Hypothalamus (tissue), 51 donors: Measurements from ENCODE around the gene SLC28A1.

ENCODE experiments used
- DNase-seq, 51 donors: peaks; one replicate each; lab custom pipeline; 2025; lab: John Stamatoyannopoulos, UW

SLC28A1 gene

DNA sequence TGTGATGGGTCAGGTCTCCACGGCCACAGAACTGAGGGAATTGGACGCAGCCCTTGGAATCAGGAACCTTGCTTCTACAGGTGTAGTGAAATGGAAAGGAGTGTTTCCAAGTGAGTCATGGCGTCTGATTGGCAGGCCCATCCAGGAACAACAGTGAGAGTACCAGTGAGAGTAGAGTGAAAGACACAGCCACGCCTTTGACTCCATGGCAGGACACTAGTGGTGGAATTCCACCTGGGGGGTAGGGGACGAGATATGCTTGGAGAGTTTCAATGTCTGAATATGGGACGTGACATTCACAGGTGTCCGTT is 3.0 kb upstream of the SLC28A1 start:
- DNase-seq, result no peak

DNA sequence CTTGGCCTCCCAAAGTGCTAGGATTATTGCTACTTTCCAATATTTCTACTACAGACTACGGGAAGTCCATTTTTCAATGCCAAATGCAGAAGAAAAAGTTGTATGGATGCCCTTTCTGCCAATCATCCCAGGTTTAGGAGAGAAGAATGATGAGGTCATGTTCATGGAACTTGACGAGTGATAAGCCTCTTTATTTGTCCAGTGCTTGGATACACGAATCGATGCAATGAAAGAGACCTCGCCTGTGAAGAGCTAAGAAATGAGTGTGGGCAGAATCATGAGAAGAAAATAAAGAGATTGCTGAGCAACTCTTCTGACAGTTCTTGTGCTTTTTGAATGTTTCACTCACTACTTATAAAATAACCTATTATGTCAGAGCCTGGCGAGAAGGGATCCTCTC is 996 bp upstream of the SLC28A1 start:
- no peak for DNase-seq

DNA sequence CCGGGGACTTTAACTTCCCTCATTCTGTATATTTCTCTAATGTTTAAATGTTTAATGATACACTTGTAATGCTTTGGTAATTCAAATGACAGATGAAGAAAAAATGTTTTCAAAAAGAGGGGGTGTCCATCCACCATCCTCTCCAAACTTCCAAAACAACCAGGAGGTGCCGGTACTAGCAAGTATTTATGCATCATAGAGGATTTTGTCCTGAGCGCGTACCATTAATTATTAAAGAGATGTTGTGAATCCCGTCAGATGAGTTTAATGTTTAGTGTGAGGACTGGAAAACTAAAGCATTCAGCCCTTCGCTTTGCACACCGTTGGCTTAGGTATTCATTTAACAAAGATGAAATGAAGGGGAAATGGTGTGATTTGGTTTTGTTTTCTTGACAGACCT is 1.3 kb downstream of the SLC28A1 start:
- no peak for DNase-seq

DNA sequence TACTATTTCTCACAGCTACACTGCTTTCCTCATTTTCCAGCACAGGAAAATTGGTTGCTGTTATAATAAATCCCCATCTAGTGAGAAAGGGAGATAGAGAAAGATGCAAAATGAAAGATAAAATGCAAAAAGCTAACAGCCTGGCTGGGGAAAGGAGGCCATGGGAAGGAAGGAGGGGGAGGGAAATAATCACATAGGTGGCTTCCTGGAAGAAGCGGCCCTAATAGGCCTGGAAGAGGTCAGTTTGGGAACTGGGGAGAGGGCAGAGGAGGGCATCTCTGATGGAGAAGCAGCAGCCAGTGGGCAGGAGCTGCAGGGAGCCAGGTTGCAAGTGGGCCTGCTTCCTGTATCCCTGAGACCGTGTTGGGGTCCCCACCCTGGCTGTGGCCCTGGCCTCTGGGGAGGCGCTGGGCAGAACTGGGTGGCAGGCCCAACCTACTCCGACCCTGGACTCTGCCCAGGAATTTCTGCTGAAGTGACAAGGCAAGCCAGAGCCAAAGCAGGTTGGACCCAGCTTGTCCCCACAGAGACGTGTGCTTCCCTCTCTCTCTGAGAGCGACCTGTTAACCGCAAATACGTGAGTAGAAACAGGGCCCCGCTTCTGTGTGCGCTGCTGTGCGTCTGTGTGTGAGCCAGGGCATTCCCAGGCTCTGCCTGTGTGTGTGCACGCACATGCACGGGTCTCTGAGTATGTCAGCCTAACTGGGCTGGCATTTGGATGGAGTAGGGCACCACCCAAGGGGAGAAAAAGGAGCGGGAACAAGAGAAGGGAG is 1.9 kb downstream of the SLC28A1 start:
- no peak for DNase-seq

DNA sequence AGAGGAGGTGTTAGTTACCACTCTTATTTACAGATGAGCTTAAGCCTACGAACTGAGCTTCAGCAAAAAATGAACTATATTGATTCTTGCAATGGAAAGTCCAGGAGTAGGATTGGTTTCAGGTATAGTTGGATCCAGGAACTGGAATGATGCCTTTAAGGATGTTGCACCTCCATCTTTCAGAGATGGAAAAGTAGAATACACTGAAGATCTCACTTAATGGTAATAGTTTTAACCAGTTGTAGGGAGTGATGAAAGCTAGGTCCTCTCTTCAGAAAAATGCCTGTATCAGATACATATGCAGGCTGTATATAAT is 2.5 kb downstream of the SLC28A1 start:
- DNase-seq, result no peak

DNA sequence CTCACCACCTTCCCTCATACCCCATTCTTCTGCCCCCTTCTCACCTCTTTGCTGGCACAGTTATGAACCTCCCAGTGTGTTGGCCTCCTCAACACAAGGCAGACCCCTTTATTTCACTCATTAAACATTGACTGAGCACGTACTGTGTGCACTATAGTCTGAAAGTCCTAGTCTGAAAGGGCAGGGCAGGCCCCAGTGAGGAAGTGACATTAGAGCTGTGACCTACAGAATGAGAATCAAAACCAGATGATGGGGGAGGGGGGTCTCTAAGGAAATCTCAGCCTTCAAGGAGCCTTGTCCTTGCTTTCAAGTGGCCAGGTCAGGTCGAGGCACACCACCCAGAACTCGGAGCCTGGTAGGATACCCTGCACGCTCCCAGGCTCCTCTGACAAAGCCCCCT is 3.5 kb downstream of the SLC28A1 start:
- no peak for DNase-seq

DNA sequence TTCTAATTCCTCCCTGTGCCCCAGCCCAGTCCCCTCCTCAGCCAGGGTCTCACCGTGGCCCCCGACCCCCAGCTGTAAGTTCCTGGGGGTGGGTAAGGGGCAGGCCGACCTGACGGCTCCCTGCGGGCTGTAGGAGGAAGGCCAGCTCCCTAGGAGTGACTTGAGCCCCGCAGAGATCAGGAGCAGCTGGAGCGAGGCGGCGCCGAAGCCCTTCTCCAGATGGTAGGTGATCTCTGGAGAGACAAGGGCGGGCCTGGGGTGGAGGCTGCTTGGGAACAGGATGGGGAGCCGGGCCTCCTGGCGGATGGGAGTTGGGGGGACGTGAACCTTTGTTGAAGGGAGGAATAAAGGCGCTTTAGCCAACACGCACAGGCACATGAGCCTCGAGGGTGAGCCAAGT is 4.2 kb downstream of the SLC28A1 start:
- no peak for DNase-seq

DNA sequence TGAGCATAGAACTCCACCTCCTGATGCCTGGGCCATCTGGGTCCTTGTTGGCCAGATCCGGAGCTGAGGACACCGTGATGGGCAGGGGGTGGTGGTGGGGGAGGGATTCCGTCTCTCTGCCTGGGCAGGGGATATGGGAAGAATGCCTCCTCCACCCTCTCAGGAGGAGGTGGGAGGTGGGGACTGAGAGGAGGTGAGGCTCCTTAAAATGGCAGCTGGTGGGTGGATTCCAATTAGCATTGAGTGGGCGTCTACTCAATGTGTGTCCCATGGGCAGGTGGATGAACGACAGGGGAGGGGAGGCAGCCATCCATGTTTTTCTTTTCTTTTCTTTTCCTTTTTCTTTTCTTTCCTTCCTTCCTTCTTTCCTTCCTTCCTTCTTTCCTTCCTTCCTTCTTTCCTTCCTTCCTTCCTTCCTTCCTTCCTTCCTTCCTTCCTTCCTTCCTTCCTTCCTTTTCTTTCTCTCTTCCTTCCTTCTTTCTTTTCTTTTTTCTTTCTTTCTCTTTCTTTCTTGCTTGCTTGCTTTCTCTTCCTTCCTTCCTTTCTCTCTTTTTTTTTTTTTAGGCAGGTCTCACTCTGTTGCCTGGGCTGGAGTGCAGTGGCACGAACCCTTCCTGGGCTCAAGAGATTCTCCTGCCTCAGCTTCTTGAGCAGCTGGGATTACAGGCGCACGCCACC is 5.0 kb downstream of the SLC28A1 start:
- no peak for DNase-seq

DNA sequence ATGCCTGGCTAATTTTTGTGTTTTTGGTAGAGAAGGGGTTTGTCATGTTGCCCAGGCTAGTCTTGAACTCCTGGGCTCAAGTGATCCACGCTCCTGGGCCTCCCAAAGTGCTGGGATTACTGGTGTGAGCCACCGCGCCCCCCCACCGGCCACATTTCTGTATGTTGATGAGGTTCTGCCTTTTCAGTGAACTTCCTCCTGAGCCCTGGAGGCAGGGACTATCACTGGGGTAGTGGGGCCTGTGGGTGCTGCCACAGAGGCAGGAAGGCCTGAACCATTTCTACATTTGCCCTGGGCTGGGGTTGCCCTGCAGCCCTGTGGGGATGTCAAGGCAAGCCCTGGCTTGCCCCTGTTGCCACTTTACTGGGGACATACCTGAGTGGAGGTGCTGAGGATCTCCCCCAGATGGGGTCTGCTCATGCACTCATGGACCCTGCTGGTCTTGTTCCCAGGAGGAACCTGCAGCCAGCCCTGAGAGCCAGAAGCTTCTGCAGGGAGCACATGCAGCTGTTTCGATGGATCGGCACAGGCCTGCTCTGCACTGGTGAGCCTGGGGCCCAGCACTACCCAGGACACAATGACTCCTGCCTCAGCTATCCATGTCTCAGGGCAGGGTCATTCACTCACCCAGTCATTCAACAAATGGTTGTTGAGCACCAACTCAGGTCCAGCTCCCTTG is 5.7 kb downstream of the SLC28A1 start:
- no peak for DNase-seq

DNA sequence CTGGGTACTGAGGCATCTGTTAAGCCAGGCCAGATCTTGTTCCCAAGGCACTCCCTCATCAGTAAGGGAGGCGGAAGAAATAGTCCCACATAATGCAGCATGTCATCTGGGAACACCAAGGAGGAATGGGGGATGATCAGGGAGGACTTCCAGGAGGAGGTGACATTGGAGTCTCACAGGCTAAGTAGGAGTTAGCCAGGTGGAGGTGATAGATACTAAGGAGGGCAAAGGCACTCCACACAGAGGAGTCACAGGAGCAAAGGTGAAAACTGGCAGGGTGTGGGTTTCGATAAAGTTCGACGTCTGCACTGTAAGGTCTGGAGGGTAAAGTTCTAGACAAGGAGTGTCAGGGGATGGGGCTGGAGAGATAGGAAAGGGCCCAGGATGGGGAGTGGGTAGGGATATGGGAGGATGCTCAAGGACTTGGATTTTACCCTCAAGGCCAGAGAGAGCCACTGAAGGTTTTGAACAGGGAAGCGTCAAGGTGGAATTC is 6.3 kb downstream of the SLC28A1 start:
- DNase-seq, result no peak

DNA sequence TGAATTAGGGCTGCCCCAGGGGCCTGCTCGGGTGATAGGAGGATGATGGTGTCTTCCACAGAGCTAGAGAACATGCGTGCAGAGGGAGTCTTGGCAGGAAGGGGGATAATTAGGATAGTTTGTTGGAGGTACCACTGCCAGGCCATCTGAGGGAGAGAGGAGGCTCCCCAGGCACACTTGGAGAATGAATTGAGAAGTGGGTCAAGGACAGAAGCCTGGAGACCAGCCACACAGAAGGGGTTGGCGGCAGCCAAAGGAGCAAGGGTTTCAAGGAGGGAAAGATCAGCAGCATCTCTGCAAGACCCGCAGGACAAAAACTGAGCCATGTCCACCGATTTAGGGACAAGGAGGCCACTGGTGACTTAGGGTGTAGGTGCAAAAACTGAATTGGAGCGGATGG is 6.9 kb downstream of the SLC28A1 start:
- no peak for DNase-seq

DNA sequence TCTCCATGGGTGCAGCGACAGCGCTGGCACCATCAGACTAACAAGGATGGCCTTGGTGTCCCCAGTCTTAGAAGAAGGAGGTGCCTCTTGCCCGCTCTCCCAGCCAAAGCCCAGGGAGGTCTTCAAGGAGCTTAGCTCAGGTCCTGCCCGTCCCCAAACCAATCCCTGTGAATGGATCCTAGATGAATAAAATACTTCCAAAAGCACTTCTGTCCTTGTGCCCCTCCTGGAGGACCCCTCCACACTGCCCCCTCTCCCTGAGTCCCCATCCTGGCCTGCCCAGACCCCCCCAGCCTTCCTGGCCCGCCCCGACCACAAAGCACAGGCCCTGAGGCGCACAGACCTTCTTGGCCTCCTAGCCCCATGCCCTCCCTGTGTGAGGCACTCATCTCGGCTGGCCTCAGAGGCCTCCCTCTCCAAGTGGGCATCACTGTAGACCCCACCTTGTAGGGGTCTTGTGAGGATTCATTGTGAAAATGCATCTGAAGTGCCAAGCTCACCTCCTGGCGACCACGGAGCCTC is 8.4 kb downstream of the SLC28A1 start:
- DNase-seq, result no peak

DNA sequence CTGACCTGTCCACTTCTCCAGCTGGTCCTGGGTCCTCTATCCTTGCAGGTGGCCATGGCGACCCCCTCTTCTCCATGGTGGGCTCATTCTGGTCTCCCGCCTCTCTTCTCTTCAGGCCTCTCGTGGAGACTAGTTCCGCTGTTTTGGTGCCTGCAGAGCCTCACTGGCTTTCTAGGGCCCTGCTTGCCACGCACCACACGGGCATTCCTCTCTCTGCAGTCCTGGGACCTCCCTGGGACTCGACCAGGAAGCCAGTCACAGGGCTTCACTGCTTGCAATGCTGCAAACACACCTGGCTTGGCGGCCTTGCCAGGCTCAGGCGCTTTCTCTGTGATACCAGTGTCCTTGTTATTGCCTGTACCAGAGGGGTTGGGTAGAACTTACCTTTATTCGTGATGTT is 9.1 kb downstream of the SLC28A1 start:
- no peak for DNase-seq

DNA sequence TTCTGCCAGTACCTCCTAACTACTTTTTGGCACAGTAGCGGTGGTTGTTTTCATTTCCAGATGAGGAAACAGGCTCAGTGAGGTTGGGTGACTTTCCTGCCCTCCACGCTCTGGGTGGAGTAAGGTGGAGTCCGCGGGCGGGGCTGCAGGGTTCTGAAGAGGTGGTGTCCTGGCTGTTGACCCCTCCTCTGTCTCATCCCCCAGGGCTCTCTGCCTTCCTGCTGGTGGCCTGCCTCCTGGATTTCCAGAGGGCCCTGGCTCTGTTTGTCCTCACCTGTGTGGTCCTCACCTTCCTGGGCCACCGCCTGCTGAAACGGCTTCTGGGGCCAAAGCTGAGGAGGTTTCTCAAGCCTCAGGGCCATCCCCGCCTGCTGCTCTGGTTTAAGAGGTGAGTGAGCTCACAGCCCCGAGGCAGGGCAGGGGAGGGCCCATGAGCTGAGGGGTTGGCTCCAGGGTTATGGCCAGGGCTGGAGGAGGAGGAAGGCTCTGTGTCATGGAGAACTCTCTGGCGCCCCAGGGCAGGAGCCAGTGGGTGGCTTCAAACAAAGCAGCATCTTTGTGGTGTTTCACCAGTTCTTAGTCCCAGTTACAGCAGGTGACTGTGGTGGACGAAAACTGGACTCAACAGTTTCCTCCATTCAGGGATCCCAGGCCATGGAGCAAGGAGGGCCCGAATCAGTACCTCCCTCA is 10.4 kb downstream of the SLC28A1 start:
- no peak for DNase-seq

DNA sequence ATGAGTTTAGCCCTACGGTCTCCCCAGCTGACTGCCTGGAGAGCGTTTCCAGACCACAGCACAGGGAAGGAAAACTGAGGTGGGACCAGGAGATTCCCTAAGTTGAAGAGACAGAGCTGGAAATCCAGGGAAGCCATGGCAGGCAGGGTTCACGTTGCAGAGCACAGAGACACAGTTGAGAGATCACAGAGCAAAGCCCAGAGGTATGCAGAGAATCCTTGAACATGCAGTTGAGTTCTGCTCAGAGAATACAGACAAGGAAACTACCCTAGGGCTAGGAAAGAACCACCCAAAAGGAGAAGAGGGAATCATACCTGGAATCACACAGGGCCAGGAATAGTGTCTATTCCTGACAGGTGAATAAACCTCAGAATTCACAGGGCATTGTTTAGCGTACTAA is 14.3 kb downstream of the SLC28A1 start:
- no peak for DNase-seq

DNA sequence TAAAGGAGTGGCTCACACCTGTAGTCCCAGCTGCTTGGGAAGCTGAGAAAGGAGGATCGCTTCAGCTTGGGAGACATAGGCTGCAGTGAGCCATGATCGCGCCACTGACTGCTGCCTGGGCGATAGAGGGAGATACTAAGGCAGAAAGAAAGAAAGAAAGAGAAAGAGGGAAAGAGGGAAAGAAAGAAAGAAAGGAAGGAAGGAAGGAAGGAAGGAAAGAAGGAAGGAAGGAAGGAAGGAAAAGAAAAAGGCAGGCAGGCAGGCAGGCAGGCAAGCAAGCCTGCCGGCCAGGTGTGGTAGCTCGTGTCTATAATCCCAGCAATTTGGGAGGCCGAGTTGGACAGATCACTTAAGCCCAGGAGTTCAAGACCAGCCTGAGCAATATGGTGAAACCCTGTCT is 15.3 kb downstream of the SLC28A1 start:
- no peak for DNase-seq

DNA sequence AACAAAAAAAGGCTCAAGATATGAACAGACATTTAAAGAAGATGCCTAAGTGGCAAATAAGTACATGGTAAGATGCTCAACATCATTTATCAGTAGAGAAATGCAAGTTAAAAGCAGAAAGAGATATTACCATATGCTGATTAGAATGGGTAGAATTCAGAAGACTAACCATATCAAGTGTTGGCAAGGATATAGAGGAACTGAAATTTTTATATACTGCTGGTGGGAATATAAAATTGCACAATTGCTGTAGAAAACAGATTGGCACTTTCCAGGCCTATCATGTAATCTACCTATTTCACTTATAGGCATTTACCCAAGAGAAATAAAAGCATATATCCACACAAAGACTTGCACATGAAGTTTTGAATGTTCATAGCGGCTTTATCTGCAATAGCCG is 17.1 kb downstream of the SLC28A1 start:
- DNase-seq, result no peak

DNA sequence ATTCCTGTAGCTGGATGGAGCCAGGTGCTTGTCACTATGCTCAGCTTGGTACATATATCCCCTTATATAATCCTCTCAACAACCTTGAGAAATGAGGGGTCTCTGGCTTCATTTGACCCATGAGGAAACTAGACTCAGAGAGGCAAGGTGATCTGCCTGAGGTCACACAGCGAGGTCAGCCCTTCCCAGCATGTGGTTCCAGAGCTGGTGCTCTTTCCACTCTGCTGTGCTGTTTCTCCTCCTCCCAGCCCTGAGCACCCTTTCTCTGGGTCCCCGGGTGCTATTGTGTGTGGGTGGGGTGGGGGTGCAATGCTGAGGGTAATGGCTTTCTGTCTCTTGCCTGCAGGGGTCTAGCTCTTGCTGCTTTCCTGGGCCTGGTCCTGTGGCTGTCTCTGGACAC is 19.3 kb downstream of the SLC28A1 start:
- no peak for DNase-seq

DNA sequence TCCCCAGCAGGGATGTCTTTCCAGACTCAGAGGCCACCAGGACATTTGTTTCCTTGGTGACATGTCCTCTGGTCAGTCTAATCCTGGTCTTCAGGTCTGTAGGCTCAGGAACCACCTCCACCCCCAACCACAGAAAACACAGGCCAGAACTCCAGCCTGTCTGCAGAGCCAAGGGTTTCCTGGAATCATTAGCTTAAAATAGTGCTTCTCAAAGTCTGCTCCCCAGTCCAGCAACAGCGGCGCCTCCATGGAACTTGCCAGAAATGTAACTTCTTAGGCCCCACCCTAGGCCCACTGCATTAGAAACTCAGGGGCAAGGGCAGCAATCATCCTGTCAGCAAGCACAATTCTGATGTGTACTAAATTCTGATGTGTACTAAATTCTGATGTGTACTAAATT is 20.0 kb downstream of the SLC28A1 start:
- no peak for DNase-seq

DNA sequence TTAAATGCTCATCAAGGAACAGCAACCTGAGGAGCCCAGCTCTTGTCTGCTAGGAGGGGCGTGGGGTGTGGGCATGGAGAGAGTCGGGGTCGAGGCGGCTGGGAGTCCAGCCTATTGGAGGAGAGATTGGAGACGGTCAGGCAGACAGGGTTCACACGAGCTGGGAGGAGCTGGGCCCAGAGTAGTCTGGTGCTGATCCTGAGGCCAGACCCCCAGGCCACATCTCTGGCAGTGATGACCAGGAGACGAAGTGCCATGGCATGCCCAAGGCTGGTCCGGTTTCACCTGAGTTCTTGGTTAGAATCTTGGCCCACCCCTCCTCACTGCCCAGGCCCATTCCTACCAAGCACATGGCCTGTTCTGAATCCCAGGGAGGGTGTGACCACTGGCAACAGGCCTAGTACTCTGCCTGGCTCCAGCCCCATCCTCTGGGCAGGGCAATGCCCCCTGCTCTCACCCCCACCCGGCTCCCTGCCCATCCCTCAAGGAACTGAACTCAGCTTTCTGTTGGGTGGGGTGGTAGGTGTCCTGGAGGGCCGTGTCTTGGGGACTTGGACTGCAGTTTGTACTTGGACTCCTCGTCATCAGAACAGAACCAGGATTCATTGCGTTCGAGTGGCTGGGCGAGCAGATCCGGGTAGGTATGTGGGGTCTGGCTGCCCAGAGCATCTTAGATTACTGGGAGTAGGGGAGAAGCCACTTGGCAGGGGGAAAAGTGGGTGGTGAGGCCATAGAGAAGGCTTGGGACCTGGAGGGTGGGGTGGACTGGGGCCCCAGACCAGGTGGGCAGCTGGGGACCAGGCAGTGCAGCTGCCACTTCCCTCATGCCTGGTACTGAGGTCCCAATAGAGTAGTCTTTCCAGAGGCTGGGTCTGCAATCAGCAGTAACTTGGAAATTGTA is 20.8 kb downstream of the SLC28A1 start:
- no peak for DNase-seq
